Liver (tissue), 9 donors: Measurements from ENCODE around the gene COX5A. TPM values are rescaled to one million over a fixed set of nuclear protein-coding genes. Genes with fewer than 3 reads are reported as not detected.

Experiments
- DNase-seq: peaks from one replicate; pipeline ENCODE4 v3.0.0-alpha.2; 2017; ENCODE audit warnings: low spot score
- H3K27ac ChIP-seq, 2 donors: one replicate each; pipeline ENCODE4 v1.7.0; 2013; ENCODE audit warnings: inconsistent platforms in 2 of 2, low read length in 2 of 2, control low read depth in 1 of 2, low read depth in 1 of 2, mild to moderate bottlenecking in 1 of 2
- H3K27me3 ChIP-seq, 4 donors: one replicate each; pipeline versions ENCODE4 v1.6.1 to v1.7.0; 2013; ENCODE audit warnings: low read length in 3 of 4, inconsistent platforms in 1 of 4, mild to moderate bottlenecking in 1 of 4, moderate library complexity in 1 of 4; ENCODE audit not compliant: control insufficient read depth in 4 of 4, insufficient read depth in 4 of 4
- H3K36me3 ChIP-seq, 4 donors: one replicate each; pipeline versions ENCODE4 v1.6.1 to v1.7.0; 2013; ENCODE audit warnings: low read length in 3 of 4, mild to moderate bottlenecking in 3 of 4, low read depth in 1 of 4, moderate library complexity in 1 of 4; ENCODE audit not compliant: control insufficient read depth in 4 of 4, insufficient read depth in 3 of 4
- H3K4me1 ChIP-seq, 4 donors: one replicate each; pipeline versions ENCODE4 v1.6.1 to v1.7.0; 2013; ENCODE audit warnings: low read length in 3 of 4, mild to moderate bottlenecking in 3 of 4, moderate library complexity in 1 of 4; ENCODE audit not compliant: control insufficient read depth in 4 of 4, insufficient read depth in 4 of 4
- H3K4me3 ChIP-seq, 3 donors: one replicate each; pipeline versions ENCODE4 v1.6.1 to v1.7.0; 2013; ENCODE audit warnings: low read length in 3 of 3, control low read depth in 1 of 3, low read depth in 1 of 3, mild to moderate bottlenecking in 1 of 3
- H3K9ac ChIP-seq, 2 donors: one replicate each; pipeline ENCODE4 v1.7.0; 2013; ENCODE audit warnings: low read length in 2 of 2, mild to moderate bottlenecking in 2 of 2, moderate library complexity in 2 of 2, control low read depth in 1 of 2, low read depth in 1 of 2
- H3K9me3 ChIP-seq, 4 donors: one replicate each; pipeline versions ENCODE4 v1.6.1 to v1.7.0; 2013; ENCODE audit warnings: low read length in 3 of 4; ENCODE audit not compliant: control insufficient read depth in 4 of 4
- EGR1 ChIP-seq, 2 donors: IDR thresholded peaks; 2 replicates each; pipeline ENCODE4 v1.6.1; 2016 to 2018; ENCODE audit warnings: antibody characterized with exemption in 2 of 2, low read depth in 2 of 2
- FOXA1 ChIP-seq: IDR thresholded peaks from 2 replicates; pipeline ENCODE4 v1.6.1; 2016; ENCODE audit warnings: antibody characterized with exemption
- GABPA ChIP-seq, 2 donors: IDR thresholded peaks in 1 of 2; conservative IDR thresholded peaks in 1 of 2; 2 replicates each; pipeline ENCODE4 v1.6.1; 2016; ENCODE audit warnings: antibody characterized with exemption in 2 of 2, mild to moderate bottlenecking in 1 of 2, moderate library complexity in 1 of 2
- HNF4A ChIP-seq, 2 donors: conservative IDR thresholded peaks; 2 replicates each; pipeline ENCODE4 v1.6.1; 2016; ENCODE audit warnings: antibody characterized with exemption in 2 of 2, mild to moderate bottlenecking in 2 of 2
- JUND ChIP-seq, 2 donors: IDR thresholded peaks; 2 replicates each; pipeline ENCODE4 v1.6.1; 2016; ENCODE audit warnings: antibody characterized with exemption in 2 of 2
- NR2F2 ChIP-seq: IDR thresholded peaks from 2 replicates; pipeline ENCODE4 v1.6.1; 2016; ENCODE audit warnings: antibody characterized with exemption
- RXRA ChIP-seq, 2 donors: IDR thresholded peaks; 2 replicates each; pipeline ENCODE4 v1.6.1; 2017 to 2018; ENCODE audit warnings: antibody characterized with exemption in 2 of 2, mild to moderate bottlenecking in 1 of 2
- SP1 ChIP-seq: IDR thresholded peaks from 2 replicates; pipeline ENCODE4 v1.6.1; 2018; ENCODE audit warnings: antibody characterized with exemption, mild to moderate bottlenecking
- TAF1 ChIP-seq: conservative IDR thresholded peaks from 2 replicates; pipeline ENCODE4 v1.6.1; 2016; ENCODE audit warnings: antibody characterized with exemption, mild to moderate bottlenecking
- YY1 ChIP-seq: IDR thresholded peaks from 2 replicates; pipeline ENCODE4 v1.6.1; 2016; ENCODE audit warnings: antibody characterized with exemption, mild to moderate bottlenecking
- WGBS: extraction: QIAGEN DNeasy Blood & Tissue Kit; methylation state at CpG from one replicate; pipeline ENCODE4 v1.1.7; 2013; 5-methylcytosine and 5-hydroxymethylcytosine counted together
- polyA plus RNA-seq, 2 donors: library from polyadenylated mRNA; stranded (reverse) in 1 of 2; unstranded in 1 of 2; fragments of 200-250 nt in 1 of 2; fragments of >200 nt in 1 of 2; fragmentation: Nextera tagmentation in 1 of 2; extraction: Ambion mirVana in 1 of 2; gene quantifications; one replicate each; pipeline versions ENCODE4 v1.2.1 to v1.2.3, GENCODE V29; 2013 to 2015
- total RNA-seq, 2 donors: library from RNA; depleted of rRNA; stranded (reverse); fragments of >200 nt; gene quantifications; one replicate each; pipeline ENCODE4 v1.2.3, GENCODE V29; 2014
- TF ChIP-seq, protein P1 (sequence below): IDR thresholded peaks from 2 replicates; pipeline ENCODE4 v1.6.1; 2016; ENCODE audit warnings: antibody characterized with exemption, mild to moderate bottlenecking
- TF ChIP-seq, protein P2 (sequence below): IDR thresholded peaks from 2 replicates; pipeline ENCODE4 v1.6.1; 2016; ENCODE audit warnings: antibody characterized with exemption
- TF ChIP-seq, protein P3 (sequence below): fragments of 150-350 bp; IDR thresholded peaks from 2 replicates; pipeline ENCODE4 v1.5.1; 2017; ENCODE audit warnings: improper control_type of control experiment, low read depth, low read length; ENCODE audit not compliant: missing input control
- donor health status: healthy.
- donor health status: healthy.
- donor health status: healthy.
- donor health status: healthy.
- donor health status: healthy.

COX5A gene
- total and polyA plus RNA-seq, 4 donors: 47.9 to 374 (median 190) TPM

DNA sequence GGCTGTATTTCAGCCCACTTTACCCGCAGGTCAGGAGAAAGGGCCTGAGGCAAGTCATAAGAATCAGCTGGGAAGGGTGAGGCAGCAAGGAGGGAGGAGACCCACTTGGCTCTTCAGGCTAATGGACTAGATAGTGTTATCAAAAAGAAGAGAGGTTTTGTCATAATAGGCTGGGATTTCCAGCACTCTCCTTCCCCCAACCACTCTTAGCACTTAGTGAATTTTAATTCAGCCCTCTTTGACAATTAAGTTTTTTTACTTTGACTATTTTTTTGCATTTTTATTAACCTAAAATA is 47.3 kb downstream of the COX5A start:
- TF ChIP-seq RXRA (IDR thresholded peaks at IDR 0.05) (no peak), JUND (IDR thresholded peaks at IDR 0.05) (no peak), GABPA (IDR thresholded peaks at IDR 0.05 in 1 of 2, conservative IDR thresholded peaks at IDR 0.05 in 1 of 2) (no peak), SP1 (no peak), EGR1 (IDR thresholded peaks at IDR 0.05; ENCODE audit: low read depth in 2 of 2) (no peak)
- TF ChIP-seq, protein P1, sequence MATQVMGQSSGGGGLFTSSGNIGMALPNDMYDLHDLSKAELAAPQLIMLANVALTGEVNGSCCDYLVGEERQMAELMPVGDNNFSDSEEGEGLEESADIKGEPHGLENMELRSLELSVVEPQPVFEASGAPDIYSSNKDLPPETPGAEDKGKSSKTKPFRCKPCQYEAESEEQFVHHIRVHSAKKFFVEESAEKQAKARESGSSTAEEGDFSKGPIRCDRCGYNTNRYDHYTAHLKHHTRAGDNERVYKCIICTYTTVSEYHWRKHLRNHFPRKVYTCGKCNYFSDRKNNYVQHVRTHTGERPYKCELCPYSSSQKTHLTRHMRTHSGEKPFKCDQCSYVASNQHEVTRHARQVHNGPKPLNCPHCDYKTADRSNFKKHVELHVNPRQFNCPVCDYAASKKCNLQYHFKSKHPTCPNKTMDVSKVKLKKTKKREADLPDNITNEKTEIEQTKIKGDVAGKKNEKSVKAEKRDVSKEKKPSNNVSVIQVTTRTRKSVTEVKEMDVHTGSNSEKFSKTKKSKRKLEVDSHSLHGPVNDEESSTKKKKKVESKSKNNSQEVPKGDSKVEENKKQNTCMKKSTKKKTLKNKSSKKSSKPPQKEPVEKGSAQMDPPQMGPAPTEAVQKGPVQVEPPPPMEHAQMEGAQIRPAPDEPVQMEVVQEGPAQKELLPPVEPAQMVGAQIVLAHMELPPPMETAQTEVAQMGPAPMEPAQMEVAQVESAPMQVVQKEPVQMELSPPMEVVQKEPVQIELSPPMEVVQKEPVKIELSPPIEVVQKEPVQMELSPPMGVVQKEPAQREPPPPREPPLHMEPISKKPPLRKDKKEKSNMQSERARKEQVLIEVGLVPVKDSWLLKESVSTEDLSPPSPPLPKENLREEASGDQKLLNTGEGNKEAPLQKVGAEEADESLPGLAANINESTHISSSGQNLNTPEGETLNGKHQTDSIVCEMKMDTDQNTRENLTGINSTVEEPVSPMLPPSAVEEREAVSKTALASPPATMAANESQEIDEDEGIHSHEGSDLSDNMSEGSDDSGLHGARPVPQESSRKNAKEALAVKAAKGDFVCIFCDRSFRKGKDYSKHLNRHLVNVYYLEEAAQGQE: no peak
- TF ChIP-seq, protein P2, sequence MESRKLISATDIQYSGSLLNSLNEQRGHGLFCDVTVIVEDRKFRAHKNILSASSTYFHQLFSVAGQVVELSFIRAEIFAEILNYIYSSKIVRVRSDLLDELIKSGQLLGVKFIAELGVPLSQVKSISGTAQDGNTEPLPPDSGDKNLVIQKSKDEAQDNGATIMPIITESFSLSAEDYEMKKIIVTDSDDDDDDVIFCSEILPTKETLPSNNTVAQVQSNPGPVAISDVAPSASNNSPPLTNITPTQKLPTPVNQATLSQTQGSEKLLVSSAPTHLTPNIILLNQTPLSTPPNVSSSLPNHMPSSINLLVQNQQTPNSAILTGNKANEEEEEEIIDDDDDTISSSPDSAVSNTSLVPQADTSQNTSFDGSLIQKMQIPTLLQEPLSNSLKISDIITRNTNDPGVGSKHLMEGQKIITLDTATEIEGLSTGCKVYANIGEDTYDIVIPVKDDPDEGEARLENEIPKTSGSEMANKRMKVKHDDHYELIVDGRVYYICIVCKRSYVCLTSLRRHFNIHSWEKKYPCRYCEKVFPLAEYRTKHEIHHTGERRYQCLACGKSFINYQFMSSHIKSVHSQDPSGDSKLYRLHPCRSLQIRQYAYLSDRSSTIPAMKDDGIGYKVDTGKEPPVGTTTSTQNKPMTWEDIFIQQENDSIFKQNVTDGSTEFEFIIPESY: no peak
- H3K9ac ChIP-seq: peak overlapping the region in 1 of 2 donors; percentile 5
- no peaks in the 10 kb centered on the region for H3K9me3 ChIP-seq
- peaks cover 0 to 6% (median 4%) of the 10 kb centered on the region in 4 donors for H3K36me3 ChIP-seq
- DNase-seq: no peak
- H3K4me1 ChIP-seq: peaks cover 7 to 30% (median 21%) of the 10 kb centered on the region in 4 donors
- peak overlapping the region; percentile 58 to 77 for H3K27ac ChIP-seq
- peak overlapping the region in 2 of 3 donors; percentile 66 to 78 for H3K4me3 ChIP-seq
- no peaks in the 10 kb centered on the region for H3K27me3 ChIP-seq
- WGBS: 24% methylated on average over 1 of the region's 1 CpG

DNA sequence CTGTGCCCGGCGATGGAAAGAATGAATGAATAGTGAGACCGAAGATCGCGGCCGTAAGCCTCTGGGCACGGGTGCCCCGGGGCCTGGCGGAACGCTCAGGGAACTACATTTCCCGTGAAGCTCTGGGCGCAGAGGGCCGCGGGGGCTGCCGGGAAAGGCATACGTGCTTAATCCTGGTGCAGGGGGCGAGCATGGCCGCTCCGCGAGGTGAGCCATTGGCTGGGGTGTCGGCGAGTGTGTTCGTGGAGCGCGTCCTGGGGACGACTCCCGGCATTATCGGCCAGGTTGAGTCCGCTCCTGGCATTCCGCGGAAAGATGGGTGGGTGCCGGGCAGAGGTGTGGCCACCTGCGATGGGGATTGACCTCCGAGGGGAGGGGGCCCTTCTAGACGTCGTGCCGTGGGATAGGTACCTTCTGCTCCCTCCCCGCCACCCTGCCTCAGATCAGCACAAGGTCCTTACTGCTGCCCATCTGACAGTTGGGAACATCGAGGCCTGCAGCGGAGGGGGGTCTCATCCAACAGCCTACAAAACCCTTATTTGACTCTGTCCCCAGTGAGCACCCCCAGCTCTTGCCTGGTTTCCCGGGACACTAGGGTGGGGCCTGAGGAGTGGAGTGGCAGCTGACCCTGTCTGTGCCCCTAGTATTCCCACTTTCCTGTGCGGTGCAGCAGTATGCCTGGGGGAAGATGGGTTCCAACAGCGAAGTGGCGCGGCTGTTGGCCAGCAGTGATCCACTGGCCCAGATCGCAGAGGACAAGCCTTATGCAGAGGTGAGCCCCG is 47.8 kb downstream of the COX5A start, which contains the start of gene MPI:
MPI (plus strand) TSS at position 160 of the 782 bp plus-strand sequence; CDS start at position 192, 32 bp downstream.
- WGBS: 1% methylated on average over 47 of the region's 47 CpGs
- peak within 1 kb of the TSS; percentile 46 to 78 (median 66) for H3K4me3 ChIP-seq
- TF ChIP-seq RXRA (IDR thresholded peaks at IDR 0.05): peak in 1 of 2 donors; percentile 10
- TF ChIP-seq, protein P3, sequence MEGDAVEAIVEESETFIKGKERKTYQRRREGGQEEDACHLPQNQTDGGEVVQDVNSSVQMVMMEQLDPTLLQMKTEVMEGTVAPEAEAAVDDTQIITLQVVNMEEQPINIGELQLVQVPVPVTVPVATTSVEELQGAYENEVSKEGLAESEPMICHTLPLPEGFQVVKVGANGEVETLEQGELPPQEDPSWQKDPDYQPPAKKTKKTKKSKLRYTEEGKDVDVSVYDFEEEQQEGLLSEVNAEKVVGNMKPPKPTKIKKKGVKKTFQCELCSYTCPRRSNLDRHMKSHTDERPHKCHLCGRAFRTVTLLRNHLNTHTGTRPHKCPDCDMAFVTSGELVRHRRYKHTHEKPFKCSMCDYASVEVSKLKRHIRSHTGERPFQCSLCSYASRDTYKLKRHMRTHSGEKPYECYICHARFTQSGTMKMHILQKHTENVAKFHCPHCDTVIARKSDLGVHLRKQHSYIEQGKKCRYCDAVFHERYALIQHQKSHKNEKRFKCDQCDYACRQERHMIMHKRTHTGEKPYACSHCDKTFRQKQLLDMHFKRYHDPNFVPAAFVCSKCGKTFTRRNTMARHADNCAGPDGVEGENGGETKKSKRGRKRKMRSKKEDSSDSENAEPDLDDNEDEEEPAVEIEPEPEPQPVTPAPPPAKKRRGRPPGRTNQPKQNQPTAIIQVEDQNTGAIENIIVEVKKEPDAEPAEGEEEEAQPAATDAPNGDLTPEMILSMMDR: peak; percentile 14
- peak; percentile 21 to 30 for TF ChIP-seq HNF4A (conservative IDR thresholded peaks at IDR 0.05)
- no peak for TF ChIP-seq TAF1
- peak; percentile 2 for TF ChIP-seq NR2F2
- TF ChIP-seq YY1: peak; percentile 94
- peak; percentile 24 for TF ChIP-seq SP1
- TF ChIP-seq FOXA1: no peak
- H3K9ac ChIP-seq: peak within 1 kb of the TSS; percentile 5 to 42
- H3K27me3 ChIP-seq: no peaks in the 10 kb centered on the region
- H3K9me3 ChIP-seq: no peaks in the 10 kb centered on the region
- H3K4me1 ChIP-seq: peaks cover 7 to 30% (median 21%) of the 10 kb centered on the region in 4 donors
- peaks cover 0 to 6% (median 4%) of the 10 kb centered on the region in 4 donors for H3K36me3 ChIP-seq
- peak; percentile 82 for DNase-seq
- peak within 1 kb of the TSS; percentile 58 to 77 for H3K27ac ChIP-seq
